ENCODE measurements around the gene VANGL1. TPM values are rescaled to one million over a fixed set of nuclear protein-coding genes. Genes with fewer than 3 reads are reported as not detected.

VANGL1 gene
- total RNA-seq, 1 experiment from 2014 or later: 13.6 TPM

DNA sequence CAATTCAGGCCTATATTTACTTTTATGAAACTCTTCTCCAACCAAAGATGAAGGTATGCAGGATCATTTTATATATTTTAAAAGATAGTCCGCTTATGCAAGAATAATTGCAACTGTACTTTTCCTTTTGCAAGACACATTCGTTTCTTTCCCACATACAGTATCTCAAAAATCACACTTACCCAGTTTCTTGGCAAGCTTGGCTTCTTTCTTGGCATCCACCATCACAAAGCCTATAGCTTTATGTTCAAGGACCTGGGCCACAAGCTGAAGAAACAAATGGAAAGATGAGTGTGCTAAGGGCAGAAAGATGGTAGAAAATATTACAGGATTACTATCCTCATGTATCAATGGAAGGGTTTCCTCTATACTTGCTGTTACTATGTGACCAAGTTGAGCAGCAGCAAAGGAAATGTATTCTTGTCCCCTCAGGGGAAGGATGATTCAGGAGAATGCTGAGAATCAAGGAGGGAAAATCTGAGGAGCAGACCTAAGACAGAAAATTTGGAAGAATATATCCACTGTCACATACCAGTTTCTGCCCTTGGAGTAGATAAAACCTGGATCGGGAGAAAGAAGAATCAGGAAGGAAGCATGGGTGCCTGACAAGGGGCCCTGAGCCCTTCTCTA is 103.0 kb downstream of the VANGL1 start:
- Histone ChIP-seq H4K20me1 (ENCODE audit: control insufficient read depth, insufficient read depth, insufficient read length) (no peaks in the 10 kb centered on the region), H2BK20ac (ENCODE audit: low read depth, low read length, poor library complexity, severe bottlenecking) (no peak overlapping the region), H2BK5ac (ENCODE audit: insufficient read length, low read length) (no peak overlapping the region), H4K5ac (ENCODE audit: insufficient read length, low read depth, low read length) (no peak overlapping the region), H3K14ac (ENCODE audit: insufficient read depth, low read length) (no peak overlapping the region), H3K56ac (ENCODE audit: insufficient read length, low read depth, low read length) (no peak overlapping the region), H2AK5ac (ENCODE audit: insufficient read length, low read length) (no peak overlapping the region), H3K79me1 (ENCODE audit: insufficient read depth, low read depth, low read length, poor library complexity, severe bottlenecking) (no peaks in the 10 kb centered on the region), H4K91ac (ENCODE audit: insufficient read length, low read depth, low read length) (no peak overlapping the region), H3T11ph (ENCODE audit: low read length) (no peak overlapping the region), H3K23ac (ENCODE audit: insufficient read length, low read depth, low read length) (no peak overlapping the region), H3K9ac (ENCODE audit: extremely low read depth, insufficient read length, low read length) (no peak overlapping the region), H2BK12ac (ENCODE audit: insufficient read length, low read depth, low read length) (no peak overlapping the region), H3K4me1 (ENCODE audit: insufficient read depth, low read length) (no peaks in the 10 kb centered on the region; the same call in 1 of the 2 replicates), H2BK15ac (ENCODE audit: low read depth, low read length) (no peak overlapping the region), H2BK120ac (ENCODE audit: low read depth, low read length, poor library complexity, severe bottlenecking) (no peak overlapping the region), H3K9me3 (ENCODE audit: control insufficient read depth, low read depth, low read length) (no peaks in the 10 kb centered on the region), H4K8ac (replicated peaks; ENCODE audit: insufficient read length, low read depth, low read length) (no peak overlapping the region), H3K27me3 (ENCODE audit: insufficient read depth, low read length) (no peaks in the 10 kb centered on the region), H3K4ac (ENCODE audit: low read depth, low read length) (no peak overlapping the region), H3K79me2 (ENCODE audit: insufficient read depth, low read length) (no peaks in the 10 kb centered on the region), H3K4me2 (ENCODE audit: insufficient read depth, insufficient read length, low read length) (no peak overlapping the region), H3K23me2 (ENCODE audit: insufficient read length, low read depth, low read length, poor library complexity, severe bottlenecking) (no peaks in the 10 kb centered on the region), H3K18ac (ENCODE audit: insufficient read length, low read depth, low read length) (no peak overlapping the region), H2AFZ (ENCODE audit: low read length) (no peak overlapping the region), H3K27ac (ENCODE audit: insufficient read length, low read depth, low read length) (no peak overlapping the region)
- WGBS (ENCODE audit: extremely low coverage, insufficient read length, low lambda C conversion rate): no CpG with 5 or more reads among the region's 3 CpGs
- TF ChIP-seq, protein P1, sequence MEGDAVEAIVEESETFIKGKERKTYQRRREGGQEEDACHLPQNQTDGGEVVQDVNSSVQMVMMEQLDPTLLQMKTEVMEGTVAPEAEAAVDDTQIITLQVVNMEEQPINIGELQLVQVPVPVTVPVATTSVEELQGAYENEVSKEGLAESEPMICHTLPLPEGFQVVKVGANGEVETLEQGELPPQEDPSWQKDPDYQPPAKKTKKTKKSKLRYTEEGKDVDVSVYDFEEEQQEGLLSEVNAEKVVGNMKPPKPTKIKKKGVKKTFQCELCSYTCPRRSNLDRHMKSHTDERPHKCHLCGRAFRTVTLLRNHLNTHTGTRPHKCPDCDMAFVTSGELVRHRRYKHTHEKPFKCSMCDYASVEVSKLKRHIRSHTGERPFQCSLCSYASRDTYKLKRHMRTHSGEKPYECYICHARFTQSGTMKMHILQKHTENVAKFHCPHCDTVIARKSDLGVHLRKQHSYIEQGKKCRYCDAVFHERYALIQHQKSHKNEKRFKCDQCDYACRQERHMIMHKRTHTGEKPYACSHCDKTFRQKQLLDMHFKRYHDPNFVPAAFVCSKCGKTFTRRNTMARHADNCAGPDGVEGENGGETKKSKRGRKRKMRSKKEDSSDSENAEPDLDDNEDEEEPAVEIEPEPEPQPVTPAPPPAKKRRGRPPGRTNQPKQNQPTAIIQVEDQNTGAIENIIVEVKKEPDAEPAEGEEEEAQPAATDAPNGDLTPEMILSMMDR (conservative IDR thresholded peaks at IDR 0.05): no peak
- Mint-ChIP-seq H3K9me3 (no peaks in the 10 kb centered on the region), H3K4me3 (no peak overlapping the region), H3K36me3 (ENCODE audit: insufficient read depth in 1 of 3, low read depth in 3 of 3) (no peaks in the 10 kb centered on the region), H3K27ac (no peak overlapping the region; a peak in 1 of 7 replicates), H3K4me1 (peaks cover 17 to 20% of the 10 kb centered on the region in 2 experiments), H3K27me3 (ENCODE audit: low read depth) (no peaks in the 10 kb centered on the region)
- no peak for DNase-seq

Data from H9 (cell line).